GM21390 (cell line): ENCODE results near the gene MACROD2.

ENCODE experiments used
- ATAC-seq: cut with Tn5 transposase; IDR thresholded peaks from one replicate; pipeline ENCODE4 v1.9.1; 2021; ENCODE audit not compliant: unreplicated experiment

The MACROD2 gene

GRCh38 chr20:16051968-16052367 is 2056.7 kb downstream of the MACROD2 start:
- no peak for ATAC-seq

DNA sequence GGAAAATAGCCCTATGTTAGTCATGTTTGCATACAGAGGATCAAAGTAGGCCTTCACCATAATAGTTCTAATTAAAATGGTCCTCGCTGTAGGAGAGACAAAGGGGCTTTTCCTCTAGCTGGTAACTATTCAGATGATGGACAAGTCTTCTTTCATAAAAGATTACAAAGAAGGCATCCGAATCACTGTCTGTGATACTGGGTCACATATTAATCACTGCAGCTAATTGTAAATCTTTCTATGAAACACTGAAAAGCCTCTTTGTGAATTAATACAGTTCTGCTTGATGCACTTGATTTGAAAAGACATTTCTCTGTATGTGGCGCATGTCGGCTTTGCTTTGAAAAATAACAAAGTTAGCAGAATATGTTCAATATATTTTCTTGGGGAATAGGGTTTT is 2057.1 kb downstream of the MACROD2 start:
- ATAC-seq = no peak

DNA sequence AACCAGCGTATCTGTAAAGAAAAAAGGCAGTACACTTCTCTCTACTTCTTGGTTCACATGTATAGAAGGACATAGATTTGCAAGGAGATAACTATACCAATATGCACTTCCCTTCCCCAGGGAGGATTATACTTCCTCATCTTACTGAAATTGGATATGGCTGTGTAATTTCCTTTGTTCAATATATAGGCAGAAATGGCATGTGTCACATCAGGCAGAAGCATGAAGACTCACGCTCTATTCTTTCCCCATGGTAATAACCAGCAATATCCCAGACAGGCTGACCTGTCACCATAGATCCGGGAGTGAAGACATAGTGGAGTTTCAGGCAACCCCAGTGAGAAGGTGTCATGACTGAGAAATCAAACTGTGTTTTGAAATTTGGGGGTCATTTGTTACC is 2059.7 kb downstream of the MACROD2 start:
- no peak for ATAC-seq

DNA sequence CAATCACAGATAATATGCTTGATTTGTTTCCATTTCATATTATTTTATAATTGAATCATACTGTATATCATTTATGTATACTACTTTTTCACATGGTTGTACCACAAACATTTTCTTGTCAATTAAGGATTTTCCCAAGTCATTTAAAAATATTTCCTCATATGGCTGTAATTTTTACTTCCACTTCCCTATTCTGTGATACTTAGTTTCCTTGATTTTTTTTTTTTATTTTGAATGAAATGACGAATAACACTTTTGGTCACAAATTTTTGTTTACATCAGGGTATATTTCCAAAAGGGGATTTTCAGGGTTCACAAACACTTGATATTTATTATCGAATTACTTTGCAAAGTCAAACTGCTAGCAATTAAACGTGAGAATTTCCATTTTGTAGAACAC is 2062.3 kb downstream of the MACROD2 start:
- no peak for ATAC-seq

- no peak for ATAC-seq
Measured at GRCh38 chr20:16058268-16058667, 2063.0 kb downstream of the MACROD2 start.

DNA sequence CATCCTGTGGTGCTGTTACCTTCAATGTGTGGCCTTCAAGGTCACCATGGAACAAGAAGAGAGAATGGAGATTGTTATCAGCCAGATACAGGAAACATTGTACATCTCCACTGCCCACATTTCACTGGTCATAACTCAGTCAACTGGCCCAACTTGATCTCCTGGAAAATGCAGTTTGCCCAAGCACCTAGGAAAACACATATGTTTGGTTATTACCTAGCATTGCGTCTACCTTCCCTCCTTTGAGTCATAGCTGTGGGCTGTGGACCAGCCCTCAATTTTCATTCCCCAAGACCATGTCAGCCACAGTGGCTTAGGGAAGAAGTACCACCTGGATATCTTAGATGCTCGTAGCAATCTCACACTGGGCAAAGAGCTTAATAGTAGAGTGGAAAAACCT is 2064.5 kb downstream of the MACROD2 start:
- ATAC-seq = no peak

DNA sequence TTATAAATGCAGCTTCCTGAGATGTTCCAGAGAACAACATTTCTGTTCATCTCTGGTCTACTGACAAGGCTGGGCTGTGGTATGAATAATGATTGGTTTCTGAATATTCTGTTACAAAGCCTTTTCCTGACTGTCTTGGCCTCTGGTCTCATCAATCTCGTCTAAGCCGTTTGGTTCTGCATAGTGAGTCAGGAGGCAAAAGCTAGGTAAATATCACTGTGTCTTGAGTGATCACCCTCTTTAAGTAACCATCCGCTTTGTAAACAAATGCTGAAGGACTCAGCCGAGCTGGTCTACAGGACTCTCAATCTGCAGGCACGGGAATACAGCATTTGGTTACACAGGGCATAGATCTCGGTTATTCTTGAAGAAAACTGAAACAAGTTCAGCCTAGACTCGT is 2066.0 kb downstream of the MACROD2 start:
- ATAC-seq = no peak

DNA sequence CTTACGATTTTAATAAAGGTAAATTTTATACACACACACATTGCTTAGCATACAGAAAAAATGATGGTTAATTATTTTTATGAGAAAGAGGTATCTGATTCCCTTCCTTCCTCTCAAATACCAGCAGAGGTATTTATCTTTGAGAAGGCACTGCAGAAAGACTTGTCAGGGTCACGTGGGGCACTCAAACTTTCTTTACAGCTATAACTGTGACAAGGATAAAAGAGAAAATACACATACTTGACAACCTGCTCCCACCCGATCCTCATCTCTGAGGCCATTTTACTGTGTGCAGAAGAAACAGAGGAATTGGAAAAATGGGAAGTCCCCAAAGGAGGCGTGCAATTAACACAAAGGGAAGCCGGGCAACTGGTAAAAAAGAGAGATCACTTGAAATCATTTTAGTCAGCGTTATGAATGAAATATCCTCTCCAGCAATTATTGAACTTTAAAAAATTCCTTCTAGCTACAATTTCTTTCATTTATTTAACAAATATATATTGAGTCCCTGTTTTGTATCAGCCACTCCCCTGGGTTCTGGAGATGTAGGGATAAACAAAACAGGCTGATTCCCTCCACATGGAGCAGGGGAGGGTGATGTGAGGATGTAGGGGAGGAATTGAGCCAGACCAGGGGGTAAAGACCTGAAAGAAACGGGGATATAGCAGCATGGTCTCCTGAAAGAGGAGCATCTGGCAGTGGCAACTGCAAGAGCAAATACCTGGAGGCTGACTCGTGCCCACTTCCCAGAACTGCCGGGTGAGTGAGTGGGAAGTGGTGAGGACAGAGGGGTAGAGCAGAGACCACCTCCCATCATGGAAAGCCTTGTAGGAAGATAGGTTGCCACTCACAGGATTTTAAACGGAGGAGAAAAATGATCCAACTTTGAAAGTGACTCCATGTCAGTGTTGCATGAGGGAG is 2067.6 kb downstream of the MACROD2 start:
- no peak for ATAC-seq

DNA sequence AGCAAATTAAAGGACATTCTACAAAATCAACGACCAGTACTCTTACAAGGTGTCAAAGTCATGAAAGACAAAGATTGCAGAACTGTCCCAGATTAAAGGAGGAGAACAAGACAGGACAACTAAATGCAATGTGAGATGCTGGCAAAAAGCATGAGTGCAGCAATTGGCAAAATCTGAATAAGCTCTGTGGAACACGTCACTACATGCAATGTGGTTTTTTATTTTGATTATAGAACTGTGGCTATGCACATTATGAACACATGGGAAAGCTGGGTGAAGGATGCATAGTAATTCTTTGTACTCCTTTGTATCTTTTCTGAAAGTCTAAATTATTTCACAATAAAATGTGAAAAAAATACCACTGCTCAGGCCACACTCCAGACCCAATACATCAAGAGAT is 2068.6 kb downstream of the MACROD2 start:
- no peak for ATAC-seq

DNA sequence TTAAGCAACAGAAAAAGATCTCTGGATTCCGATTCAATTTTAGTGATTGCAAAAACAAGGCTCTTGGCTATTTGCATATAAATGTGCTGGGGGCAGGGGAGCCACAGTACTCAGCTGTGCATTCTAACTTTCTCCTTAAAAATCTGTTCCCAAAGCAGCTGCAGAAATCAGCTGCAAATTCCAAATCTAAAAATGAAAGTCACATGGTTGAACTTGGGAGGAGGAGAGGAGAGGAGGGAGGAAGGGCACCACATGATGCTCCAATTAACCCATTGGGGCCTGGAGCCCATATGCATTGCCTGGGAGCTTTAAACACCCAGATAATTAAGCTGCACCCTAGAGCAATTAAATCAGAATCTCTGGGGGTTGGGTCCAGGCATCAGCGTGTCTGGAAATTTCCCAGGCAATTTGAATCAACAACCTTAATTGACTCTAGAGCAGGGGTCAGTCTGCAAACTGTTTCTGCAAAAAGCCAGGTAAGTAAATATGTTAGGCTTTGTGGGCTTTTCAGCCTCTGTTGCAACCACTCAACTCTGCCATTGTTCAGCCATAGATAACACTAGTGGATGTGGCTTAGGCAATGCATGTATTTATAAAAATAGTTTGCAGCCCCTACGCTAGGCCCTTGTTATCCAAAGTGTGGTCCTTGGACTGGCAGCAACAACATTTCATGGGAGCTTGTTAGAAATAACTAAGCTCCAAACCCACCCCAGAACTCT is 2069.8 kb downstream of the MACROD2 start:
- ATAC-seq = no peak

GRCh38 chr20:16066571-16066970 is 2071.3 kb downstream of the MACROD2 start:
- ATAC-seq = no peak

- peak; percentile 88 for ATAC-seq
Measured at GRCh38 chr20:16069389-16070010, 2074.2 kb downstream of the MACROD2 start.

GRCh38 chr20:16072220-16072619 is 2076.9 kb downstream of the MACROD2 start:
- ATAC-seq = no peak

DNA sequence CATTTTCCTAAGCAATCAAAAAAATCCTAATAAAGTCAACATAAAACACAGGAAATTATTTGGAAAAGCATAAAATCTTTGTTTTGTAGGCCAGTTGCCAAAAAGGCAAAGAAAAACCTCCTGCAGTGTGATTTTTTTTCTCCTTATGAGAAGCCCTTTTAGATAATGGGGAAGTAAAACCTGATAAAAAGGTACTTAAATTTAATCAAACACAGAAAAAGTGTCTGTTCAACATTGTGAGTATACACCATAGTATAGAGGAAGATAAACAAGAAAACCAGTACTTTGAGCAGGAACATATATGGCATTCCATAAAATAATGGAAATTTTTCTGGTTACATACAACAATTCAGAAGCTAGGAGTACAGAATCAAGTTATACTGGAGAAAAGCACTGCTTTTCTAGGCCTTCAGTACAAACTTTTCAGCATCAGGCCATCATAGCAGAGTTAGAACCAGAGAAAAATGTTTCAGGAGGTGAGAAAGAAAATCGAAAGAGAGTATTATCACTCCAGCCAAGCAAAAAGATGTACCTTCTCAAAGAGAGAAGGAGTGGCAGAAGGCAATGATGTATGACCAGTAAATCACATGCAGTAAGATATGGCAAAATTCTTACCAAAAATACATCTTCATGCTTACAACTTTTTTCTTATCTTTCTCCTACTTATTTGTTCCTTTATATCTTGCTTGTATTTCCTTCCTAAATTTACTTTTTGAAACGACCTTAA is 2083.0 kb downstream of the MACROD2 start:
- no peak for ATAC-seq

- no peak for ATAC-seq
Measured at GRCh38 chr20:16081421-16081820, 2086.1 kb downstream of the MACROD2 start.

DNA sequence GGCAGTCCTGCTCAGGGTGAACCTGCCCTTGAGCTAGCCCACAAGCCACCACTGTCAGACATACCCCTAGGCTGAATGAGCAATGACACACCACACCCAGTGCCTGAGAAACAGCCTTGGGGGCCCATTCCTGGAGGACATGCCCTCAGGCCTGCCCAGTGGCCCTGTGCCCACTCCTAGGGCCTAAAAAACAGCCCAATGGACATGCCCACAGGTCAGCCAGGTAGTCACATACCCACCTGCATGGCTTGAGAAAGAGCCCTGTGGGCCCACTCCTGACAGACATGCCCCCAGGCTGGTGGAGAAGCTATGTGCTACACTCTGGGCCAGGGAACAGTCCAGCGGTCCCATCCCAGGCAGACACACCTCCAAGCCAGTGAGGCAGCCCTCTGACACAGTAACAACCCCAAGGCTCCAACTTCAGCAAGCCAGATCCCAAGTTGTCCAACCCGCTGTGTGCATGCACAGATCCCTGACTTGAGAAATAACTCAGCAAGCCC is 2086.8 kb downstream of the MACROD2 start:
- ATAC-seq = no peak

DNA sequence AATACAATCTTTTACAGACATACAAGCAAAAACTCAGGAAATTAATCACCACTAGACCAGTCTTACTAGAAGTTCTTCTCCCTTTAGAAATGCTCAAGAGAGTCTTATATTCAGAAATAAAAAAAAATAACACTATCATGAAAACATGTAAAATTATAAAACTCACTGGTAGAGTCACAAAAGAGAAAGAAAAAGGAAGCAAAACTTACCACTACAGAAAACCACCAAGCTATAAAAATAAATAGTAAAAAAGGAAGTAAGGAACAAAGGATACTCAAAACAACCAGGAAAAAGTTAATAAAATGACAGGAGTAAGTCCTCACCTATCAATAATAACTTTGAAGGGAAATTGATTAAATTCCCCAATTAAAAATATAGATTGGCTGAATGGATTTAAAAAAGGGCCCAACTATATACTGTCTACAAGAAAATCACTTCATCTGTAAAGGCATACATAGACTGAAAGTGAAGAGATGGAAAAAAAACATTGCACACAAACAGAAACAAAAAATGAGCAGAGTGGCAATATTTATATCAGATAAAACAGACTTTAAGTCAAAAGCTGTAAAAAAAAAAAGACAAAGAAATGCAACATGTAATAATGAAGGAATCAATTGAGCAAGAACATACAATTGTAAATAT is 2088.4 kb downstream of the MACROD2 start:
- no peak for ATAC-seq

- no peak for ATAC-seq
Measured at GRCh38 chr20:16095226-16095625, 2099.9 kb downstream of the MACROD2 start.

DNA sequence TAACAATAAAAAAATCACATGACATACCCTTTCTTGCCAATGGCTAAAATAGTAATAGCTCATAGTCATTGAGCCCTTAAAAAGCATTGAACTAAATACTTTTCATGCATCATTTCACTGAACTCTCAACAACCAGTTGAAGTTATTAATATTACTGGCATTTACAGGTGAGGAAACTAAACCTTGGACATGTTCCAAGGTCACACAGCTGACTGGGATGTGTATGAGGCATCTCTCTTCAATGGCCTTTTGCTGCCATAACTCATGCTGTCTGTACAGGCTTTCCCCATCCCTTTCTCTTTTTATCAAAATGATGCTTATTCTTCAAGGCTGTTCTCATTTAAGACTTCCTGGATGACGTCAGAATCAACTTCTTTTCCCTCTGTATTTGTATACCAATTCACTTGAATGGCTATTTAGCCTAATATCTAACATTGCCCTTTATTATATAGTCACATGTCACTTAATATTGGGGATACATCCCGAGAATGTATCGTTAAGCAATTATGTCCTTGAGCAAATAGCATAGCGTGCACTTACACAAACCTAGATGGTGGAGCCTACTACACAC is 2101.5 kb downstream of the MACROD2 start:
- no peak for ATAC-seq

DNA sequence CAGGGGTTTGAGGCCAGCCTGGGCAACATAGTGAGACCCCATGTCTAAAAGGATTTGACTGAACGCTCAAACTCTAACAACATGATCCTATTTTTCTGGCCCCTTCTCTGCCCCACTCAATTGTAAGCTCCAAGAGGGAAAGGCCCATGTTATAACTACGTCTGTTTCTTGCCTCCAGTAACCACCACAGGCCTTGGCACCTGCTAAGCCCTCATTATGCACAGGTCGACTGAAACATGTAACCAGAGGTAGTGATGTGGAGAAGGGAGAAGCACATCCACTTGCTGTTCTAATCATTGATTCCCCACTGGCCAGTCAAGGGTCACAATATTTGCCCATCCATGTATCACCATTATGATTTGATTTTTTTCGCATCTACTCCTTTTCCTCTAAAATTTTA is 2102.5 kb downstream of the MACROD2 start:
- no peak for ATAC-seq
